SU-DHL-6 (cell line): Measurements from ENCODE around the gene RBM20.

Experiments used
- H2AFZ ChIP-seq: fragments of 200-600 bp; sonication (generic); 2 replicates; pipeline ENCODE4 v1.6.1; 2014; ENCODE audit warnings: low read depth, mild to moderate bottlenecking, moderate library complexity, mixed read lengths, antibody characterized with exemption, low read length; ENCODE audit not compliant: severe bottlenecking
- H3F3A ChIP-seq: fragments of 200-600 bp; shearing (Covaris generic); 2 replicates; pipeline ENCODE4 v1.6.0; 2016; ENCODE audit warnings: antibody characterized with exemption, mild to moderate bottlenecking; ENCODE audit not compliant: insufficient read depth
- H3K27ac ChIP-seq: fragments of 200-600 bp; sonication (generic); 2 replicates; pipeline ENCODE4 v1.5.1; 2016; ENCODE audit warnings: low read depth, mild to moderate bottlenecking, low read length, moderate library complexity, mixed read lengths
- H3K27me3 ChIP-seq: fragments of 200-600 bp; sonication (generic), shearing (Covaris generic); 2 replicates; pipeline ENCODE4 v1.6.0; 2014; ENCODE audit warnings: mild to moderate bottlenecking, low read length
- H3K36me3 ChIP-seq: fragments of 200-600 bp; sonication (generic); 2 replicates; pipeline ENCODE4 v1.6.1; 2014; ENCODE audit warnings: mild to moderate bottlenecking, low read length, mixed read lengths
- H3K4me2 ChIP-seq: fragments of 300-600, 200-600 bp; shearing (Covaris generic), sonication (generic); 2 replicates; pipeline ENCODE4 v1.6.0; 2014; ENCODE audit warnings: low read length, low read depth, mild to moderate bottlenecking; ENCODE audit not compliant: poor library complexity, severe bottlenecking
- H3K4me3 ChIP-seq: fragments of 200-600 bp; sonication (generic); 2 replicates; pipeline ENCODE4 v1.5.1; 2014; ENCODE audit warnings: antibody characterized with exemption, low read length, mild to moderate bottlenecking, mixed read lengths; ENCODE audit not compliant: insufficient read depth, poor library complexity, severe bottlenecking
- H3K79me2 ChIP-seq: fragments of 200-600 bp; sonication (generic); 2 replicates; pipeline ENCODE4 v1.6.1; 2014; ENCODE audit warnings: mild to moderate bottlenecking, low read length, moderate library complexity; ENCODE audit not compliant: insufficient read depth
- H3K9ac ChIP-seq: fragments of 200-600 bp; sonication (generic); 2 replicates; pipeline ENCODE4 v1.7.0; 2014; ENCODE audit warnings: mild to moderate bottlenecking, low read length
- H3K9me2 ChIP-seq: fragments of 200-600 bp; sonication (generic); replicated peaks from 2 replicates; pipeline ENCODE4 v1.6.1; 2014; ENCODE audit warnings: low read length; ENCODE audit not compliant: insufficient read depth
- H3K9me3 ChIP-seq: fragments of 200-600 bp; sonication (generic); 2 replicates; pipeline ENCODE4 v1.6.1; 2014; ENCODE audit warnings: low read length, mixed read lengths; ENCODE audit not compliant: insufficient read depth
- H4K20me1 ChIP-seq: fragments of 200-600 bp; sonication (generic); 2 replicates; pipeline ENCODE4 v1.6.1; 2014; ENCODE audit warnings: low read depth, mild to moderate bottlenecking, antibody characterized with exemption, low read length, moderate library complexity, mixed read lengths
- EZH2phosphoT487 ChIP-seq: fragments of 200-600 bp; sonication (generic), shearing (Covaris generic); conservative IDR thresholded peaks from 2 replicates; pipeline ENCODE4 v1.6.1; 2018; ENCODE audit warnings: mild to moderate bottlenecking, antibody characterized with exemption, low read length, moderate library complexity, mixed read lengths
- TF ChIP-seq, protein P1 (sequence below): fragments of 200-600 bp; sonication (generic); IDR thresholded peaks from one replicate; pipeline ENCODE4 v1.5.1; 2017; ENCODE audit warnings: antibody characterized with exemption, mild to moderate bottlenecking, low read length, moderate library complexity; ENCODE audit not compliant: insufficient read depth, poor library complexity, severe bottlenecking

Gene RBM20

DNA sequence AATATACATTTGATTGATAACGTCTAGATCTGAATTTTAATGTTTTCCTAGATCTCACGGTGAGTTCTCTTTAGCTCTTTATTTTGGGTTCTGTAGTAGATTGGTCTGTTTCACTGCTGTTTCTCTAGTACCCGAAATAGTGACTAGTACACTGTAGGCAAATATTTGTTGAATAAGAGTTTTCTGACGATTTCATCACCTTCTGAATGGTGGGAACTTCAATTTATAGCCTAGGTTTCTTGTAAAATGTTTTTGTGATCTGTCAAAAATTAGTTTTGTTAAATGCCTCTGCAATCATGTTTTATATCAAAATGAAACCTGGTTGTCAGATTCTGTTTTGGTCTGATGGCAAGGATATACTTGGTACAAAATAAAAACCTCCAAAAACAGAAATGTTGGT is 237.8 kb downstream of the RBM20 start:
- Histone ChIP-seq H3K79me2 (peaks cover 14% of the 10 kb centered on the region; the same call in 1 of the 2 replicates), H3F3A (peaks cover 25% of the 10 kb centered on the region), H3K36me3 (peaks cover 64% of the 10 kb centered on the region), H3K27me3 (no peaks in the 10 kb centered on the region), H3K9me3 (no peaks in the 10 kb centered on the region), H4K20me1 (no peaks in the 10 kb centered on the region), H2AFZ (no peak overlapping the region), H3K9me2 (no peaks in the 10 kb centered on the region), H3K4me2 (peak overlapping the region; percentile 40), H3K9ac (peak overlapping the region; percentile 10; the same call in 1 of the 2 replicates), H3K4me3 (no peak overlapping the region), H3K27ac (peak overlapping the region; percentile 32)
- TF ChIP-seq, protein P1, sequence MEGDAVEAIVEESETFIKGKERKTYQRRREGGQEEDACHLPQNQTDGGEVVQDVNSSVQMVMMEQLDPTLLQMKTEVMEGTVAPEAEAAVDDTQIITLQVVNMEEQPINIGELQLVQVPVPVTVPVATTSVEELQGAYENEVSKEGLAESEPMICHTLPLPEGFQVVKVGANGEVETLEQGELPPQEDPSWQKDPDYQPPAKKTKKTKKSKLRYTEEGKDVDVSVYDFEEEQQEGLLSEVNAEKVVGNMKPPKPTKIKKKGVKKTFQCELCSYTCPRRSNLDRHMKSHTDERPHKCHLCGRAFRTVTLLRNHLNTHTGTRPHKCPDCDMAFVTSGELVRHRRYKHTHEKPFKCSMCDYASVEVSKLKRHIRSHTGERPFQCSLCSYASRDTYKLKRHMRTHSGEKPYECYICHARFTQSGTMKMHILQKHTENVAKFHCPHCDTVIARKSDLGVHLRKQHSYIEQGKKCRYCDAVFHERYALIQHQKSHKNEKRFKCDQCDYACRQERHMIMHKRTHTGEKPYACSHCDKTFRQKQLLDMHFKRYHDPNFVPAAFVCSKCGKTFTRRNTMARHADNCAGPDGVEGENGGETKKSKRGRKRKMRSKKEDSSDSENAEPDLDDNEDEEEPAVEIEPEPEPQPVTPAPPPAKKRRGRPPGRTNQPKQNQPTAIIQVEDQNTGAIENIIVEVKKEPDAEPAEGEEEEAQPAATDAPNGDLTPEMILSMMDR: no peak
- no peak for TF ChIP-seq EZH2phosphoT487

GRCh38 chr10:110883924-110884323 is 239.8 kb downstream of the RBM20 start:
- Histone ChIP-seq H3F3A (peaks cover 33% of the 10 kb centered on the region), H2AFZ (no peak overlapping the region), H3K36me3 (peaks cover 74% of the 10 kb centered on the region), H3K27ac (no peak overlapping the region), H3K9me2 (no peaks in the 10 kb centered on the region), H3K4me2 (no peak overlapping the region), H3K27me3 (no peaks in the 10 kb centered on the region), H4K20me1 (no peaks in the 10 kb centered on the region), H3K79me2 (peaks cover 11% of the 10 kb centered on the region; the same call in 1 of the 2 replicates), H3K4me3 (no peak overlapping the region), H3K9ac (no peak overlapping the region), H3K9me3 (no peaks in the 10 kb centered on the region)
- TF ChIP-seq EZH2phosphoT487: no peak
- TF ChIP-seq, protein P1: no peak

DNA sequence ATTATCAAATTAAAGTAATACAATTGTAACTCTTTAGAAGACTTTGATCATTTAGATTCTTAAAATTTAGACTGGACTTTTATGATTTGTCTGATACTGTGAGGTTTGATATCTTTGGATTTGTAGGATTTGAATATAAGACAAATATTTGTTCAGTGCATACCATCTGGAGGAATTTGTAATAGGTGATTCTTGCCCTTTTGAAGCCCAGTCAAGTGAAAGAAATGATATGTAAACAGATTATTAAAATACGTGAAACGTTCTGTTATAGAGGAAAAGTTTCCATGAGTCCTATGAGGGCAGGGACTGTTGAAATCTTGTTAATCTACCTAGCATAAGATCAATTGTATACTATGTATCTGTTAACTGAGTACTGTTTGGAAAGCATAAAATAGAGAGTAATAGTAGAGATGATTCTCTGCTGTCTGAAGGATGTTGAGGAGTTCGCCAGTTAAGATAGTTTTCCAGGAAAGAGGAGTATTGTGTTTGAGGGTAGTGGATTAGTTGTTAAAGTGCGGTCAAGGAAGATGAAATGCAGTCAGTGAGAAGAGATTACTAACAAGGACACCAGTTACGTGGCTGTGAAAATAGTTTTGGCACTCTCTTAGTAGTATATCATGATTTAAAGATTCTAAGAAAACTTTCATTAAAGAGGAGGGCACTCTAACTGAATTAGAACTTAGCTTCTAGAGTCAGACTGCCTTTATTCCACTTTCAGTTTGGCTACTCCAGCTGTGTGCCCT is 242.0 kb downstream of the RBM20 start:
- Histone ChIP-seq H3K79me2 (peaks cover 11% of the 10 kb centered on the region; the same call in 1 of the 2 replicates), H3F3A (peaks cover 34% of the 10 kb centered on the region; the same call in 1 of the 2 replicates)

More for the DNA sequence above, 242.0 kb downstream of the RBM20 start:
- no peak overlapping the region for H3K27ac ChIP-seq
- H3K9ac ChIP-seq: no peak overlapping the region
- H3K36me3 ChIP-seq: peaks cover 91% of the 10 kb centered on the region
- H3K4me2 ChIP-seq: no peak overlapping the region
- TF ChIP-seq EZH2phosphoT487: no peak
- TF ChIP-seq, protein P1: no peak
- H2AFZ ChIP-seq: no peak overlapping the region
- H3K9me2 ChIP-seq: no peaks in the 10 kb centered on the region
- H3K27me3 ChIP-seq: no peaks in the 10 kb centered on the region
- H4K20me1 ChIP-seq: no peaks in the 10 kb centered on the region
- H3K9me3 ChIP-seq: no peaks in the 10 kb centered on the region
- no peak overlapping the region for H3K4me3 ChIP-seq
